ENCODE measurements around the gene ACTR6.

DNA sequence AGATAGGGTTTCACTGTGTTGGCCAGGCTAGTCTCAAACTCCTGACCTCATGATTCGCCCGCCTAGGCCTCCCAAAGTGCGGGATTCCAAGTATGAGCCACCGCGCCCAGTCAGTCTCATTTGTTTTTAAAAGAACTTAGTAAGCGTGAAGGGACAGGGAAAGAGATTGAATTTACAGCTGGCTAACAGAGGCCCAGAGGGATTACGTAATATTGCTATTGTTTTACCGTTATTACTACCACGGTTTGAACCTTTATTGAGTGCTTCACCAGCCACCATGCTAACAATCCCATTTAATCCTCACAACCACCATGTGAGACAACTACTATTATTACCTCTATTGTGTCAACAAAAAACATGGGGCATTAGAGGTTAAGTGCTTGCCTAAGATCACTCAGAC lies 31.3 kb upstream of the ACTR6 start:
- TF ChIP-seq POLR2AphosphoS5 (IDR thresholded peaks at IDR 0.05; ENCODE audit: insufficient read depth, low read depth, low read length) = no peak
- TF ChIP-seq, protein P1, sequence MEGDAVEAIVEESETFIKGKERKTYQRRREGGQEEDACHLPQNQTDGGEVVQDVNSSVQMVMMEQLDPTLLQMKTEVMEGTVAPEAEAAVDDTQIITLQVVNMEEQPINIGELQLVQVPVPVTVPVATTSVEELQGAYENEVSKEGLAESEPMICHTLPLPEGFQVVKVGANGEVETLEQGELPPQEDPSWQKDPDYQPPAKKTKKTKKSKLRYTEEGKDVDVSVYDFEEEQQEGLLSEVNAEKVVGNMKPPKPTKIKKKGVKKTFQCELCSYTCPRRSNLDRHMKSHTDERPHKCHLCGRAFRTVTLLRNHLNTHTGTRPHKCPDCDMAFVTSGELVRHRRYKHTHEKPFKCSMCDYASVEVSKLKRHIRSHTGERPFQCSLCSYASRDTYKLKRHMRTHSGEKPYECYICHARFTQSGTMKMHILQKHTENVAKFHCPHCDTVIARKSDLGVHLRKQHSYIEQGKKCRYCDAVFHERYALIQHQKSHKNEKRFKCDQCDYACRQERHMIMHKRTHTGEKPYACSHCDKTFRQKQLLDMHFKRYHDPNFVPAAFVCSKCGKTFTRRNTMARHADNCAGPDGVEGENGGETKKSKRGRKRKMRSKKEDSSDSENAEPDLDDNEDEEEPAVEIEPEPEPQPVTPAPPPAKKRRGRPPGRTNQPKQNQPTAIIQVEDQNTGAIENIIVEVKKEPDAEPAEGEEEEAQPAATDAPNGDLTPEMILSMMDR (IDR thresholded peaks at IDR 0.05; ENCODE audit: extremely low read depth in 1 of 2, insufficient read depth in 1 of 2, low read depth in 1 of 2, low read length in 2 of 2) = no peak
- no peak for TF ChIP-seq POLR2A (IDR thresholded peaks at IDR 0.05; ENCODE audit: low read depth, low read length)
- no peak for TF ChIP-seq MYC (IDR thresholded peaks at IDR 0.05; ENCODE audit: low read depth, low read length)
- TF ChIP-seq EZH2 (IDR thresholded peaks at IDR 0.05; ENCODE audit: borderline replicate concordance, low read depth, low read length, severe bottlenecking) = no peak
- TF ChIP-seq, protein P2, sequence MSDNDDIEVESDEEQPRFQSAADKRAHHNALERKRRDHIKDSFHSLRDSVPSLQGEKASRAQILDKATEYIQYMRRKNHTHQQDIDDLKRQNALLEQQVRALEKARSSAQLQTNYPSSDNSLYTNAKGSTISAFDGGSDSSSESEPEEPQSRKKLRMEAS (IDR thresholded peaks at IDR 0.05; ENCODE audit: insufficient read depth, insufficient read length) = no peak
- no peak for TF ChIP-seq FOS (IDR thresholded peaks at IDR 0.05; ENCODE audit: borderline replicate concordance, insufficient read depth, low read length)

Data from endothelial cell of umbilical vein (primary cell).